Panc1 (cell line): ENCODE results near the gene AKAP5. TPM values are rescaled to one million over a fixed set of nuclear protein-coding genes. Genes with fewer than 3 reads are reported as not detected.

Experiments
- ATAC-seq: fragments of 200-7000 bp; cut with Tn5 transposase; 2 replicates; pipeline ENCODE4 v1.9.1; 2020; ENCODE audit warnings: mild to moderate bottlenecking, moderate library complexity
- BruUV-seq: library from RNA; stranded (reverse); fragments of 400-500 nt; replicated peaks from 2 replicates; lab custom pipeline; 2021; lab: Mats Ljungman, UMichigan
- CTCF ChIA-PET: fragments of 300-600 bp; sonication (Branson Sonifier 250); formaldehyde crosslinking; loops from one replicate; lab custom pipeline; 2022; ENCODE audit warnings: antibody characterized with exemption; lab: Charles Lee
- POLR2A ChIA-PET: fragments of 300-600 bp; sonication (Branson Sonifier 250); formaldehyde crosslinking; loops from one replicate; lab custom pipeline; 2022; ENCODE audit warnings: antibody characterized with exemption; lab: Charles Lee
- DNase-seq: peaks from one replicate; pipeline ENCODE4 v3.0.0-alpha.2; 2010; ENCODE audit warnings: low read depth, low spot score
- H3K27ac ChIP-seq: 2 replicates; pipeline ENCODE4 v1.5.1; 2011; ENCODE audit warnings: mild to moderate bottlenecking, low read length, inconsistent platforms
- H3K27me3 ChIP-seq: fragments of 200-500 bp; sonication (Bioruptor generic); 2 replicates; pipeline ENCODE4 v1.6.0; 2014; ENCODE audit warnings: low read length, inconsistent platforms; ENCODE audit not compliant: control insufficient read depth, insufficient read depth
- H3K36me3 ChIP-seq: fragments of 200-500 bp; sonication (Bioruptor generic); 2 replicates; pipeline ENCODE4 v1.5.1; 2014; ENCODE audit warnings: inconsistent platforms, mild to moderate bottlenecking, low read length, moderate library complexity; ENCODE audit not compliant: control insufficient read depth, insufficient read depth
- H3K4me1 ChIP-seq: 2 replicates; pipeline ENCODE4 v1.5.1; 2011; ENCODE audit warnings: inconsistent platforms, mild to moderate bottlenecking, low read length, moderate library complexity; ENCODE audit not compliant: control insufficient read depth, insufficient read depth
- H3K4me3 ChIP-seq, 2 experiments: 2 replicates each; pipeline ENCODE4 v1.5.1; 2011 to 2012; ENCODE audit warnings: low read depth in 2 of 2, low read length in 2 of 2, mild to moderate bottlenecking in 2 of 2, inconsistent platforms in 1 of 2, moderate library complexity in 1 of 2
- H3K9me3 ChIP-seq: fragments of 200-500 bp; sonication (Bioruptor generic); 2 replicates; pipeline ENCODE4 v1.5.1; 2014; ENCODE audit warnings: low read depth, mild to moderate bottlenecking, inconsistent platforms, low read length, moderate library complexity; ENCODE audit not compliant: control insufficient read depth, insufficient read depth
- CTCF ChIP-seq: fragments of 450-650 bp; IDR thresholded peaks from 2 replicates; pipeline ENCODE4 v1.5.1; 2017; ENCODE audit warnings: mild to moderate bottlenecking
- POLR2AphosphoS5 ChIP-seq: IDR thresholded peaks from 2 replicates; pipeline ENCODE4 v1.6.1; 2012; ENCODE audit warnings: mild to moderate bottlenecking, low read depth, low read length, moderate library complexity
- REST ChIP-seq, 2 experiments: IDR thresholded peaks; 2 replicates each; pipeline ENCODE4 v1.6.1; 2011 to 2012; ENCODE audit warnings: low read depth in 2 of 2, control low read depth in 1 of 2, low read length in 1 of 2, mild to moderate bottlenecking in 1 of 2, moderate library complexity in 1 of 2; ENCODE audit not compliant: insufficient read depth in 1 of 2
- SIN3A ChIP-seq: IDR thresholded peaks from 2 replicates; pipeline ENCODE4 v1.6.1; 2012; ENCODE audit warnings: low read depth, mild to moderate bottlenecking, low read length, moderate library complexity, borderline replicate concordance; ENCODE audit not compliant: insufficient read depth
- TCF7L2 ChIP-seq: IDR thresholded peaks from 2 replicates; pipeline ENCODE4 v1.6.1; 2011; ENCODE audit warnings: mild to moderate bottlenecking, low read depth, low read length, inconsistent platforms
- in situ Hi-C: cut with HindIII; loops from 2 replicates; pipeline ENCODE4 v1.10.0; 2016; ENCODE audit warnings: low sequenced_read_pairs, low pct_unique_long_range_greater_than_20kb
- intact Hi-C: fragments of 100-400 bp; cut with micrococcal nuclease; formaldehyde crosslinking; loops from one replicate; pipeline ENCODE4 v1.10.0; 2022; ENCODE audit not compliant: unreplicated experiment
- total RNA-seq: library from RNA; stranded (reverse); gene quantifications from one replicate; pipeline ENCODE4 v1.2.1, GENCODE V29; 2021; ENCODE audit not compliant: unreplicated experiment

The AKAP5 gene
- total RNA-seq, 1 experiment from 2014 or later, result 0.64 TPM

GRCh38 chr14:64438181-64438841 lies 27.0 kb upstream of the AKAP5 start:
- ChIA-PET CTCF (no interaction called here), POLR2A (no interaction called here)
- intact Hi-C loops, result no loop called here
- ATAC-seq (no peak), DNase-seq (no peak)
- Histone ChIP-seq H3K36me3 (peaks cover 34% of the 10 kb centered on the region), H3K9me3 (no peaks in the 10 kb centered on the region), H3K4me1 (no peaks in the 10 kb centered on the region), H3K27me3 (no peaks in the 10 kb centered on the region), H3K27ac (no peak overlapping the region), H3K4me3 (no peak overlapping the region)
- BruUV-seq, result no TSS peak
- in situ Hi-C loops, result no loop called here
- TF ChIP-seq SIN3A (no peak), REST (IDR thresholded peaks at IDR 0.05; ENCODE audit: insufficient read depth in 1 of 2, low read depth in 2 of 2, low read length in 1 of 2) (no peak), TCF7L2 (no peak), CTCF (no peak)

- in situ Hi-C loops, result no loop called here
- DNase-seq (no peak), ATAC-seq (no peak)
- no TSS peak for BruUV-seq
- no peaks in the 10 kb centered on the region for H3K4me1 ChIP-seq
- intact Hi-C loops, result no loop called here
- H3K4me3 ChIP-seq, result no peak overlapping the region
- POLR2A ChIA-PET, result no interaction called here
- no peaks in the 10 kb centered on the region for H3K9me3 ChIP-seq
- TF ChIP-seq TCF7L2 (no peak), SIN3A (no peak), POLR2AphosphoS5 (no peak), CTCF (no peak), REST (IDR thresholded peaks at IDR 0.05; ENCODE audit: insufficient read depth in 1 of 2, low read depth in 2 of 2, low read length in 1 of 2) (no peak)
- H3K36me3 ChIP-seq, result peaks cover 32% of the 10 kb centered on the region
- no peak overlapping the region for H3K27ac ChIP-seq
- CTCF ChIA-PET, result no interaction called here
- no peaks in the 10 kb centered on the region for H3K27me3 ChIP-seq
These were observed 26.2 kb upstream of the AKAP5 start for GRCh38 chr14:64439141-64439540.
